Left ventricle myocardium superior (tissue), 1 donor: ENCODE results near the gene SDF2. TPM values are rescaled to one million over a fixed set of nuclear protein-coding genes. Genes with fewer than 3 reads are reported as not detected.

Experiments
- ATAC-seq: fragments of 200-7000 bp; cut with Tn5 transposase; one replicate; pipeline ENCODE4 v1.9.1; 2020; ENCODE audit warnings: mild to moderate bottlenecking, moderate library complexity
- DNase-seq: peaks from one replicate; pipeline ENCODE4 v3.0.0-alpha.2; 2020
- intact Hi-C: fragments of 100-400 bp; cut with micrococcal nuclease; formaldehyde crosslinking; loops from one replicate; pipeline ENCODE4 v1.11.0; 2022
- total RNA-seq: library from RNA; stranded (reverse); fragmentation: NEBNext Ultra II Directional; extraction: Animal tissue kit (Norgen Biotek cat#: 25700); gene quantifications from one replicate; pipeline ENCODE4 v1.2.1, GENCODE V29; 2021
- donor health status: DM: no; HTN: yes; CAD: no; lungs with severe emphysema.

Gene SDF2
- total RNA-seq, 1 donor from 2014 or later, result 30.7 TPM

- intact Hi-C loops, result no loop called here
- ATAC-seq (peak; percentile 67), DNase-seq (peak; percentile 67)
Measured at GRCh38 chr17:28599311-28600184, 62.2 kb downstream of the SDF2 start.

GRCh38 chr17:28598799-28599310 is 62.9 kb downstream of the SDF2 start, which contains the start of gene SPAG5:
Gene SPAG5 (minus strand): TSS chr17:28599025. CDS start chr17:28598946, 79 bp downstream.
- ATAC-seq, result peak; percentile 100
- DNase-seq, result peak; percentile 95
- intact Hi-C loops, result no loop called here

- ATAC-seq (no peak), DNase-seq (no peak)
- intact Hi-C loops, result no loop called here
Measured at GRCh38 chr17:28598389-28598788, 63.3 kb downstream of the SDF2 start.

Other genes with a start within 250 kb of the SDF2 start
- gene SLC13A2, start 188.3 kb downstream of the SDF2 start, total RNA-seq, result not detected
- gene FOXN1, start 155.6 kb downstream of the SDF2 start, total RNA-seq, result not detected
- gene UNC119, start 109.3 kb downstream of the SDF2 start, total RNA-seq, result 22.2 TPM
- gene PIGS, start 90.4 kb downstream of the SDF2 start, total RNA-seq, result 45.0 TPM
- 380 TPM for gene ALDOC, start 85.0 kb downstream of the SDF2 start, total RNA-seq
- 1.1 TPM for gene SPAG5, start 62.9 kb downstream of the SDF2 start, total RNA-seq
- 4.0 TPM for gene RSKR, start 47.7 kb downstream of the SDF2 start, total RNA-seq
- 73.8 TPM for gene BLTP2, start 16.7 kb downstream of the SDF2 start, total RNA-seq
- gene SUPT6H, start 299 bp upstream of the SDF2 start, total RNA-seq, result 46.0 TPM
- 0.89 TPM for gene PROCA1, start 50.0 kb upstream of the SDF2 start, total RNA-seq
- 14.8 TPM for gene RAB34, start 56.0 kb upstream of the SDF2 start, total RNA-seq
- gene RPL23A, start 58.1 kb upstream of the SDF2 start, total RNA-seq, result 918 TPM
- gene TLCD1, start 64.3 kb upstream of the SDF2 start, total RNA-seq, result 2.6 TPM
- 0.94 TPM for gene NEK8, start 66.9 kb upstream of the SDF2 start, total RNA-seq
- 4.2 TPM for gene TRAF4, start 82.1 kb upstream of the SDF2 start, total RNA-seq
- gene FAM222B, start 180.9 kb upstream of the SDF2 start, total RNA-seq, result 16.8 TPM
- 34.1 TPM for gene ERAL1, start 193.1 kb upstream of the SDF2 start, total RNA-seq
- gene FLOT2, start 235.8 kb upstream of the SDF2 start, total RNA-seq, result 108 TPM
- 3.8 TPM for gene DHRS13, start 241.2 kb upstream of the SDF2 start, total RNA-seq